Body of pancreas (tissue), 4 donors: Measurements from ENCODE around the gene CNTRL.

Experiments used
- CTCF ChIP-seq, 7 experiments: fragments of 450-650 bp in 4 of 7; fragments of 200-600 bp in 3 of 7; sonication (generic) in 3 of 7; IDR thresholded peaks; one replicate each; pipeline ENCODE4 v1.5.1; 2016 to 2019; ENCODE audit warnings: antibody characterized with exemption in 7 of 7
- POLR2A ChIP-seq, 3 donors: fragments of 450-650 bp; IDR thresholded peaks; one replicate each; pipeline ENCODE4 v1.6.1; 2016; ENCODE audit warnings: antibody characterized with exemption in 3 of 3, mild to moderate bottlenecking in 2 of 3

GRCh38 chr9:121138561-121138960 is 63.8 kb downstream of the CNTRL start:
- TF ChIP-seq CTCF (IDR thresholded peaks at IDR 0.05) = no peak
- no peak for TF ChIP-seq POLR2A (IDR thresholded peaks at IDR 0.05)
